ENCODE measurements around the gene FGF18.
"Not testable (repeated sequence)": the region's sequence is repeated elsewhere in the genome, so short reads cannot be mapped to it uniquely, and the experiment has no call there.

The FGF18 gene, protein sequence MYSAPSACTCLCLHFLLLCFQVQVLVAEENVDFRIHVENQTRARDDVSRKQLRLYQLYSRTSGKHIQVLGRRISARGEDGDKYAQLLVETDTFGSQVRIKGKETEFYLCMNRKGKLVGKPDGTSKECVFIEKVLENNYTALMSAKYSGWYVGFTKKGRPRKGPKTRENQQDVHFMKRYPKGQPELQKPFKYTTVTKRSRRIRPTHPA

DNA sequence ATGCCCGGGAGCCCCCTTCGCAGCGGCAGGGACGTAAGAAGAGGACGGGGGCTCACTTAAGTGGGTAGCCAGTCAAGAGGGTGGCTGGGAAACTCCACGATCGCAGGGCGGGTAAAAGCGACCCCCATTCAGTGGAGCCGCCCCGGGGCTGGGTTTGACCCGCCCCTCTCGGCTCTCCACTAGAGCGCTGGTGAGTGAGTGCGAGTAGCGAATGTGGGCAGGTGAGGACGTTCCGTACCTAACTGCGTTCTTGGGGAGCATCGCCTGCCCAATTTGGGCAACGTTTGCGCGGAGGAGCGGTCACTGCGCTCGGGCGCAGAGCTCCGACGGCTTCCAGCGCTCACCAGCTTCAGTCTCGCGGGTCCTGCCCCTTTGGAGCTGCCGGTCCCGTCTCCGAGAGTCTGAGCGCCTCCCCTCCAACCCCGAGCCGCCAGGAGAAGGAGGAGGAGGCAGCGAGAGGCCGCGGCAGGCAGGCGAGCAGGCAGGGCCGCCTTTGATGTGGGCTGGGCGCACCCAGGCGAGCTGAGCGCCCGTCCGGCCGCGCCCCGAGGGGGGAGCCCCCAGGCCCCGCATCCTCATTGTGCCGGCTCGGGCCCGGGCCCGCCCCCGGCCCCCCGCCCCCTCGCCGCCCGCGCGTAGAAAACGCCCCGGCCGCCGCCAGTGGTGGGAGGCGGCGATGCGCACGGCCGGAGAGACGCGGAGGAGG, at the start of gene FGF18:
Gene FGF18 (plus strand): TSS at position 666 of the 706 bp plus-strand sequence. CDS start 553 bp downstream, outside the sequence.
- peak within 1 kb of the TSS; percentile 80 for H3K4me2 ChIP-seq (ENCODE audit: low read depth, low read length, poor library complexity, severe bottlenecking)
- TF ChIP-seq, protein P1, sequence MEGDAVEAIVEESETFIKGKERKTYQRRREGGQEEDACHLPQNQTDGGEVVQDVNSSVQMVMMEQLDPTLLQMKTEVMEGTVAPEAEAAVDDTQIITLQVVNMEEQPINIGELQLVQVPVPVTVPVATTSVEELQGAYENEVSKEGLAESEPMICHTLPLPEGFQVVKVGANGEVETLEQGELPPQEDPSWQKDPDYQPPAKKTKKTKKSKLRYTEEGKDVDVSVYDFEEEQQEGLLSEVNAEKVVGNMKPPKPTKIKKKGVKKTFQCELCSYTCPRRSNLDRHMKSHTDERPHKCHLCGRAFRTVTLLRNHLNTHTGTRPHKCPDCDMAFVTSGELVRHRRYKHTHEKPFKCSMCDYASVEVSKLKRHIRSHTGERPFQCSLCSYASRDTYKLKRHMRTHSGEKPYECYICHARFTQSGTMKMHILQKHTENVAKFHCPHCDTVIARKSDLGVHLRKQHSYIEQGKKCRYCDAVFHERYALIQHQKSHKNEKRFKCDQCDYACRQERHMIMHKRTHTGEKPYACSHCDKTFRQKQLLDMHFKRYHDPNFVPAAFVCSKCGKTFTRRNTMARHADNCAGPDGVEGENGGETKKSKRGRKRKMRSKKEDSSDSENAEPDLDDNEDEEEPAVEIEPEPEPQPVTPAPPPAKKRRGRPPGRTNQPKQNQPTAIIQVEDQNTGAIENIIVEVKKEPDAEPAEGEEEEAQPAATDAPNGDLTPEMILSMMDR (conservative IDR thresholded peaks at IDR 0.05; ENCODE audit: low read length): no peak
- TF ChIP-seq EZH2phosphoT487 (IDR thresholded peaks at IDR 0.05; ENCODE audit: borderline replicate concordance): no peak
- peak within 1 kb of the TSS; percentile 49; the same call in 1 of the 2 replicates for H2AFZ ChIP-seq (ENCODE audit: low read length)
- H3K9ac ChIP-seq (ENCODE audit: low read depth, low read length, poor library complexity, severe bottlenecking): no peak within 1 kb of the TSS
- no peaks in the 10 kb centered on the region for H3K9me2 ChIP-seq (replicated peaks; ENCODE audit: low read depth, low read length)
- H3K27me3 ChIP-seq (ENCODE audit: insufficient read depth, low read length, poor library complexity, severe bottlenecking): no peaks in the 10 kb centered on the region
- H3K9me3 ChIP-seq (ENCODE audit: insufficient read depth, low read depth, low read length): no peaks in the 10 kb centered on the region
- no peaks in the 10 kb centered on the region for H3K79me2 ChIP-seq (ENCODE audit: insufficient read depth, low read length)
- H3K4me1 ChIP-seq (ENCODE audit: insufficient read depth, low read length, poor library complexity, severe bottlenecking): no peaks in the 10 kb centered on the region
- peak within 1 kb of the TSS; percentile 72 for H3K4me3 ChIP-seq (ENCODE audit: low read length, poor library complexity, severe bottlenecking)
- no peaks in the 10 kb centered on the region for H3K36me3 ChIP-seq (ENCODE audit: insufficient read depth, low read length)
- no peaks in the 10 kb centered on the region for H4K20me1 ChIP-seq (ENCODE audit: insufficient read depth, low read length, poor library complexity, severe bottlenecking)
- H3F3A ChIP-seq (ENCODE audit: low read depth): no peaks in the 10 kb centered on the region

DNA sequence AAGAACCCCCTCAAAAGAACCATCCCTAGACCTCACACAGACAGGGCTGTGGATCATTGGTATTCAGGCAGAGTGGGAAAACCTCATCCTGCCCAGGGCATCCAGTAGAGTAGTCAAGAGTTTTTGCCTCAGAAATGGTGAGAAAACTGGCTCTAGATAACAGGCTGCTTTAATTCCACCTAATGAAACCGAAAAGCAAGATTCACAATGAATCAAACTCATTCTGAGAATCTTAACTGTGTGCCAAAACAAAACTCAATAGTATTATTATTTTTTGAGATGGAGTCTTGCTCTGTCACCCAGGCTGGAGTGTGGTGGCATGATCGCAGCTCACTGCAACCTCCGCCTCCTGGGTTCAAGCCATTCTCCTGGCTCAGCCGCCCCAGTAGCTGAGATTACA, 49.5 kb upstream of the FGF18 start:
- Histone ChIP-seq H3K9ac (ENCODE audit: low read depth, low read length, poor library complexity, severe bottlenecking) (no peak overlapping the region), H3K36me3 (ENCODE audit: insufficient read depth, low read length) (no peaks in the 10 kb centered on the region), H3K4me1 (ENCODE audit: insufficient read depth, low read length, poor library complexity, severe bottlenecking) (no peaks in the 10 kb centered on the region), H2AFZ (ENCODE audit: low read length) (no peak overlapping the region), H3F3A (ENCODE audit: low read depth) (no peaks in the 10 kb centered on the region), H3K79me2 (ENCODE audit: insufficient read depth, low read length) (no peaks in the 10 kb centered on the region), H4K20me1 (ENCODE audit: insufficient read depth, low read length, poor library complexity, severe bottlenecking) (no peaks in the 10 kb centered on the region), H3K9me2 (replicated peaks; ENCODE audit: low read depth, low read length) (no peaks in the 10 kb centered on the region), H3K9me3 (ENCODE audit: insufficient read depth, low read depth, low read length) (no peaks in the 10 kb centered on the region), H3K4me2 (ENCODE audit: low read depth, low read length, poor library complexity, severe bottlenecking) (no peak overlapping the region), H3K27me3 (ENCODE audit: insufficient read depth, low read length, poor library complexity, severe bottlenecking) (no peaks in the 10 kb centered on the region), H3K4me3 (ENCODE audit: low read length, poor library complexity, severe bottlenecking) (no peak overlapping the region)
- no peak for TF ChIP-seq EZH2phosphoT487 (IDR thresholded peaks at IDR 0.05; ENCODE audit: borderline replicate concordance)
- TF ChIP-seq, protein P1 (conservative IDR thresholded peaks at IDR 0.05; ENCODE audit: low read length): no peak

DNA sequence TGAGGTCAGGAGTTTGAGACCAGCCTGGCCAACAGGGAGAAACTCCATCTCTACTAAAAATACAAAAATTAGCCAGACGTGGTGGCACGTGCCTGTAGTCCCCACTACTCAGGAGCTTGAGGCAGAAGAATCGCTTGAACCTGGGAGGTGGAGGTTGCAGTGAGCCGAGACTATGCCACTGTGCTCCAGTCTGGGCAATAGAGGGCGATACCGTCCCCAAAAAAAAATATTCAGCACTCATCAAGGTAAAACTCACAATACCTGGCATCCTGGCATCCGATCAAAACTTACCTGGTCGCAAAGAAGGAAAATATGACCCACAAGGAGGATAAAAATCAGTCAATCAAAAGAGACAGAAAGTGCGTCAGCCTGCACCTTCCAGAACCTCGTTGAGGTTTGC, 48.6 kb upstream of the FGF18 start:
- not testable (repeated sequence) for H2AFZ ChIP-seq (ENCODE audit: low read length); H3K4me1 ChIP-seq (ENCODE audit: insufficient read depth, low read length, poor library complexity, severe bottlenecking); H3F3A ChIP-seq (ENCODE audit: low read depth); H3K9me2 ChIP-seq (replicated peaks; ENCODE audit: low read depth, low read length); H3K9ac ChIP-seq (ENCODE audit: low read depth, low read length, poor library complexity, severe bottlenecking); H3K4me3 ChIP-seq (ENCODE audit: low read length, poor library complexity, severe bottlenecking); H3K36me3 ChIP-seq (ENCODE audit: insufficient read depth, low read length); H3K27me3 ChIP-seq (ENCODE audit: insufficient read depth, low read length, poor library complexity, severe bottlenecking); H3K9me3 ChIP-seq (ENCODE audit: insufficient read depth, low read depth, low read length); H3K4me2 ChIP-seq (ENCODE audit: low read depth, low read length, poor library complexity, severe bottlenecking); H3K79me2 ChIP-seq (ENCODE audit: insufficient read depth, low read length); H4K20me1 ChIP-seq (ENCODE audit: insufficient read depth, low read length, poor library complexity, severe bottlenecking)

Measured in Loucy (cell line).